ENCODE measurements around the gene YOD1. TPM values are rescaled to one million over a fixed set of nuclear protein-coding genes. Genes with fewer than 3 reads are reported as not detected.

Gene YOD1
- polyA plus RNA-seq, 1 donor = 6.8 TPM

- no peak for DNase-seq (ENCODE audit: low read depth)
Observed at GRCh38 chr1:207009182-207009850, 41.7 kb downstream of the YOD1 start.

GRCh38 chr1:207007352-207008033 is 43.5 kb downstream of the YOD1 start:
- no peak for DNase-seq (ENCODE audit: low read depth)

- DNase-seq (ENCODE audit: low read depth) = no peak
Observed at GRCh38 chr1:207006914-207007313, 44.1 kb downstream of the YOD1 start.

- DNase-seq (ENCODE audit: low read depth) = no peak
Observed at GRCh38 chr1:207006083-207006482, 44.9 kb downstream of the YOD1 start.

- DNase-seq (ENCODE audit: low read depth) = no peak
Observed at GRCh38 chr1:207004931-207005830, 45.8 kb downstream of the YOD1 start.

- no peak for DNase-seq (ENCODE audit: low read depth)
Observed at GRCh38 chr1:207003210-207003609, 47.8 kb downstream of the YOD1 start.

- DNase-seq (ENCODE audit: low read depth) = no peak
Observed at GRCh38 chr1:207002724-207003146, 48.3 kb downstream of the YOD1 start.

- no peak for DNase-seq (ENCODE audit: low read depth)
Observed at GRCh38 chr1:207001492-207002245, 49.3 kb downstream of the YOD1 start.

- no peak for DNase-seq (ENCODE audit: low read depth)
Observed at GRCh38 chr1:207000651-207001291, 50.2 kb downstream of the YOD1 start.

- no peak for DNase-seq (ENCODE audit: low read depth)
Observed at GRCh38 chr1:206998816-206999215, 52.2 kb downstream of the YOD1 start.

Other genes with a start within 250 kb of the YOD1 start
- not detected for gene IL20, start 185.6 kb downstream of the YOD1 start, polyA plus RNA-seq (ENCODE audit: insufficient read length)
- 0.14 TPM for gene IL24, start 153.8 kb downstream of the YOD1 start, polyA plus RNA-seq (ENCODE audit: insufficient read length)
- gene FCMR, start 129.3 kb downstream of the YOD1 start, polyA plus RNA-seq (ENCODE audit: insufficient read length) = 1.2 TPM
- not detected for gene PIGR, start 104.7 kb downstream of the YOD1 start, polyA plus RNA-seq (ENCODE audit: insufficient read length)
- gene FCAMR, start 80.7 kb downstream of the YOD1 start, polyA plus RNA-seq (ENCODE audit: insufficient read length) = not detected
- 0.08 TPM for gene C1orf116, start 18.5 kb downstream of the YOD1 start, polyA plus RNA-seq (ENCODE audit: insufficient read length)
- gene PFKFB2, start 2.1 kb upstream of the YOD1 start, polyA plus RNA-seq (ENCODE audit: insufficient read length) = 8.8 TPM
- 0.18 TPM for gene C4BPB, start 37.7 kb upstream of the YOD1 start, polyA plus RNA-seq (ENCODE audit: insufficient read length)
- gene C4BPA, start 53.0 kb upstream of the YOD1 start, polyA plus RNA-seq (ENCODE audit: insufficient read length) = 0.47 TPM

Measured in forelimb muscle (tissue), 1 donor.